22Rv1 (cell line): ENCODE measurements around the gene PXK.

ENCODE experiments used
- CTCF ChIP-seq: fragments of 450-650 bp; IDR thresholded peaks from 2 replicates; pipeline ENCODE4 v1.5.1; 2017; ENCODE audit warnings: mild to moderate bottlenecking
- ZFX ChIP-seq: fragments of 450-650 bp; IDR thresholded peaks from 2 replicates; pipeline ENCODE4 v1.6.1; 2017; ENCODE audit warnings: antibody characterized with exemption, borderline replicate concordance

DNA sequence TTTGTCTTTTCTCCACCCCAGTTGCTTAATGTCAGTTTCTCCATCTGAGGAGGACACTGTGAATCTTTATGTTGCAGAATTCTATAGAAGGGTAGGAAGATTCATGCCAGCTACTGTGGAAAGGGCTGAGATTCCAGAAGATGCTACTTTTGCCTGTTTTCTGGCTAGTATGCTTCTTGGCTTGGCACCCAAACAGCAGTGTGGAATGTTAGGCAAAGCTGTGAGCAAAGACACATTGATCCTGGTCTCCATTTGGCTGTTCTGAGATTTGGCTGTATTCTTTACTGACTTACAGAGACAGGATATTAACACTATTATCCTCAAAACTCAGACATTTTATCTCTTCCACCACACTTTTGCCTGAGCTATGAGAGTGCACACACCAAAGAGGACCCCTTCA is 61.6 kb downstream of the PXK start:
- no peak for TF ChIP-seq CTCF
- no peak for TF ChIP-seq ZFX
